ENCODE data around the gene ATL1.
A peak's percentile ranks its signal among the peaks of the same experiment; 100 is the strongest.
"Not testable (repeated sequence)": the region's sequence is repeated elsewhere in the genome, so short reads cannot be mapped to it uniquely, and the experiment has no call there.

ATL1 gene

DNA sequence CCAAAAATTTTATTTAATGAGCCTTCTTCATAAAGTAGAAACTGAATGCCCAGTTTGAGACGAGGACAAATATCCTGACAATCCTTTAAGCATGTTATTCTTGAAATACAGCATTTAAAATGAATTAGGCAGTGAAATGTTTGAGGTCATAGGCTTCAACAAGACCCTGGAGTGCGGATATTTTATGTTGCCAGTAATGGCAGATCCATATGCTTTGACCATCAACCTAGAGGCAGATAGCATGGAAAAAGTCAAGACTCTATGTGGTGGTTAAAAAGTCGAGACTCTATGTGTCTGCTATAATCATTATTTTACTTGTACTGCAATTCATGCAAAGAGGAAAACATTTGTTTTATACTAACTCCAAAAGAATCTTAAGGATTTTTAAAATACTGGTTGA lies 25.5 kb upstream of the ATL1 start:
- DNase-seq (ENCODE audit: low spot score), result no peak

DNA sequence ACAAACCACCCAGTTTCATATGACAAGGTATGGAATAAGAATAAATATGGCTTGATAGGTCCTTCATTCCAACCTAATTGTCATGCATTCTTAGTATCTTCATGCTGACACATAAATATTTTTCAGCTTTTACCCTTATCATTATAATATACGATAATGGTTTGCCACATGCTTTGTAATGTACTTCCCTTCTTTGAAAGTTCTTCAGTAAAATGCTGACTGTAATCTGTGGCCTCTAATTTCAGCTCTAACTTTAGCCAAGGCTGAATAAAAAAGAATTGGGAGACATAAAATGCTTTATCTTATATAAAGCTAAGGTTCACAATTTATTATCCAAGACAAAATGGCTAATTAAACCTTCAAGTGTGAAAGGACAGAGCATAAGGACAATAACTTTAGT lies 24.9 kb upstream of the ATL1 start:
- DNase-seq (ENCODE audit: low spot score), result no peak

DNA sequence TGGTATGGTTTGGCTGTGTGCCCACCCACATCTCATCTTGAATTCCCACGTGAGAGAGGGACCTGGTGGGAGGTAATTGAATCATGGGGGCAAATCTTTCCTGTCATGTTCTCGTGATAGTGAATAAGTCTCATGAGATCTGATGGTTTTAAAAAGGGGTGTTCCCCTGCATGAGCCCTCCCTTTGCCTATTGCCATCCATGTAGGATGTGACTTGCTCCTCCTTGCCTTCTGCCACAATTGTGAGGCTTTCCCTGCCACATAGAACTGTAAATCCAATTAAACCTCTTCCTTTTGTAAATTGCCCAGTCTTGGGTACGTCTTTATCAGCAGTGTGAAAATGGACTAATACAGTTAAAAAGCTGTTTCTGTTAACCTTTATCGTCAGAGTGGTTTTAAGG lies 21.9 kb upstream of the ATL1 start:
- not testable (repeated sequence) for DNase-seq (ENCODE audit: low spot score)

DNA sequence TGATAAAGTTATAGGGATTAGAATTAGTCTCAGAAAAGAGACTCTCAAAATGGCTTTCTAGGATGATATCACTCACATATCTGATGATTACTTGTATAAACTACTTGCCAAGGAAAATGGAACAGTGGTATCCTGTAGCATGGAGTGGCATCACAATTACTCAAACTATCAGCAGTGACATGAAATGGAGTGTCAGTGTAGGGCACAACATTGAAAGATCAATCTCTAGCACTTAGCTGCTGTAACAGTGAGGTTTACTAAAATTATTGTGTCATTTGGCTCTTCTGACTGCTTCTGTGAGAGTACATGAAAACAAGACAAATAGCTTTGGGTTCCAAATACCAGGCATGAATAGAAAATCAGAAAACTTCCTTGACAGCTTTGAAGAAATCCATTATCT lies 20.9 kb upstream of the ATL1 start:
- DNase-seq (ENCODE audit: low spot score), result no peak

DNA sequence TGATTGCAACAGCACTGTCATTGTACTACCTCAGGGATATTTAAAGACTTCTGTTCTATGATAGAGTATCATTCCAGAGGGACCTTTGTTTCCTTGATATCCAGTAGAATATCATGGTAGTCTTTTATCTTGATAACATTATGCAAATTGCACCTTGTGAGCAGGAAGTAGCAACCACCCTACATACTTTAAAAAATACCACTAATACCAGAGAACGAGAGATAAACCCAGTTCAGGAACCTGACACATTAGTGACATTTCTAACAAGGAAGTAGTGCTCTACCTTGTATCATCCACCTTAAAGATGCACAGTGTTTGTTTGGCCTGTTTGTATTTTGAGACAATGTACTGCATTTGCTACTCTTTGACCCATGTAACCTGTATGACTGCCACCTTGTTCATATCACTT lies 18.8 kb upstream of the ATL1 start:
- no peak for DNase-seq (ENCODE audit: low spot score)

DNA sequence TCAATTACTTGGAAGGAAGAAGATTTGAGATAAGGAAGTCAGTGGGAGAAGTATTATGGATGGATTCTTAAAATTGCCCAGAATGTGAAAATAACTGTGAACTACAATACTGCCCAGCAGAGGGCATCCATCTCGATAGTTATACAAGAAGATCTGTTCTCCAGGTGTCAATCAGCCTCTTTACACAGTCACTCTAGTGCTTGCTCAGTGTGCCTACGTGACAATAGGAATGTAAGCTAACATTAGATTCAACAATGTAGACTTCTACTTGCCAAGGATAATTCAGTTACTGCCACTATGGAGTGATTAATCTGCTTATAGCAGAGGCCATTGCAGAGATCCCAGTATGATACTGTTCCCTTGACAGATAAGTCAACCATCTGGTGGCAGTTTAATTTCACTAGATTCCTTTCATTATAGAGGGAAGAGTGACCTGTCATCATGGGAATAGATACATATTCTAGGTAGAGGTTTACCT lies 17.0 kb upstream of the ATL1 start:
- peak; percentile 83 for DNase-seq (ENCODE audit: low spot score)

DNA sequence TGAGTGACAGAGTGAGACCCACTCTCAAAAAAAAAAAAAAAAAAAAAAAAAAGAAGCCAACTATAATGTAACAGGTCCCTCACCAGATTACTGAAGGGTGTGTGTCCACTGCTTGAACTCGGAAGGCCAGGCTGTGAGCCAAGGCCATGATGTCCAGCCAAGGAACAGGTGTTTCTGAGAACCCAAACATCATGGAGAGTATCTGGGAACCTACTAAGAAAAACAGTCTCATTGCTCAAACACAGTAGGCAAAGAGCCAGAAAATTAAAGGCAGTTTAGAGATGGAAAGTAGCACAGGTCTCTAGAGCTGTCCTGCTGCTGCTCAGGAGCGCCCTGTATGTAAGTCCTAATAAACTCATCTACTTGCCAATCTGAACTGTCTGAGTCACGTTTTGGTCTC lies 15.0 kb upstream of the ATL1 start:
- no peak for DNase-seq (ENCODE audit: low spot score)

DNA sequence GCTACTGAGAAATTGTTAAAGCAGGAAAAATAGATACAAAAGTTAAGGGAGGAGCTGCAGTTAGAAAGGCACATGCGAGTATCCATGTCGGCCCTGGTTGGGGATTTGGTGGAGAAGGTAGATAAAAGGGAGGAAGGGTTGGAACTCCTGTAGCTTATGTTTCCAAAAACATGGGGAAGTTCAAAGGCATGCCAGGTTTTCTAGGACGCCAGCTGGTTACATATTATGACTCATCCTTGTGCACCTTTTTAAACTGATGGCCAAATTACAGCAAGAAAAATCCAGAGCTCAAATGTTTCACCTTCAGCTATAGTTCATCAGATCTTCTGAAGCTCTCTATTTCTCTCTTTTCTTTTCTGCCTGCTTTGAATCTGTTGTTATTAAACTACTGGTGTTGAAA lies 14.3 kb upstream of the ATL1 start:
- no peak for DNase-seq (ENCODE audit: low spot score)

DNA sequence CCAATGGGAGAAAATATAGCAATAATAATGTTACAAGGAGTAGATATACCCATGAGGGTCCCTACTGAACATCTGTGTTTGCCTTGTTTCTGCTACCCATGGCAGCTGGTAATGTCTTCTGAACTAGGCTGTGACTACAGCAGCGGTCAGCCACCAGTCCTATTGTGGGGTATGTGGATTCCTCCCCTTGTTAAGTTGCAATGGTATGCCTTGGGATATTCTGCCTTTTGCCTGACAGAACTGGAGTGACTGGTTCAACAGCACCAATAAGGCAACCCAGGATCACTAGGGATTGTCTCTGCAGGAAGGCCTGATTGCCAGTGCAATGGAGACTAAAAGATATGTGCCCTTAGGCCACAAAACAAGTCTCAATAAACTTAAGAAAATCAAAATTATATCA lies 9.7 kb upstream of the ATL1 start:
- DNase-seq (ENCODE audit: low spot score), result no peak

DNA sequence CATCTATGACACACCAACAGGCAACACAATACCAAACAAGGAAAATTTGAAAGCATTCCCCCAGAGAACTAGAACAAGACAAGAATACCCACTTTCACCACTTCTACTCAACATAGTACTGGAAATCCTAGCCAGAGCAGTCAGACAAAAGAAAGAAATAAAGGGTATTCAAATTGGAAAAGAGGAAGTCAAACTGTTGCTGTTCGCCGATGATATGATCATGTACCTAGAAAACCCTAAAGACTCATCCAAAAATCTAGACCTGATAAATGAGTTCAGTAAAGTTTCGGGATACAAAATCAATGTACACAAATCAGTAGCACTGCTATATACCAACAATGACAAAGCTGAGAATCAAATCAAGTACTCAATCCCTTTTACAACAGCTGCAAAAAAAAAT lies 8.1 kb upstream of the ATL1 start:
- DNase-seq (ENCODE audit: low spot score), result no peak

DNA sequence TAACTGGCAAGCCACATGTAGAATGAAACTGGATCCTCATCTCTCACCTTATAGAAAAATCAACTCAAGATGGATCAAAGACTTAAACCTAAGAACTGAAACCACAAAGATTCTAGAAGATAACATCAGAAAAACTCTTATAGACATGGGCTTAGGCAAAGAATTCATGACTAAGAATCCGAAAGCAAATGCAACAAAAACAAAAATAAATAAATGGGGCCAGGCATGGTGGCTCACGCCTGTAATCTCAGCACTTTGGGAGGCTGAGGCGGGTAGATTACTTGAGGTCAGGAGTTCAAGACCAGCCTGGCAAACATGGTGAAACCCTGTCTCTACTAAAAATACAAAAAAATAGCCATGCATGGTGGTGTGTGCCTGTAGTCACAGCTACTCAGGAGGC lies 7.1 kb upstream of the ATL1 start:
- not testable (repeated sequence) for DNase-seq (ENCODE audit: low spot score)

DNA sequence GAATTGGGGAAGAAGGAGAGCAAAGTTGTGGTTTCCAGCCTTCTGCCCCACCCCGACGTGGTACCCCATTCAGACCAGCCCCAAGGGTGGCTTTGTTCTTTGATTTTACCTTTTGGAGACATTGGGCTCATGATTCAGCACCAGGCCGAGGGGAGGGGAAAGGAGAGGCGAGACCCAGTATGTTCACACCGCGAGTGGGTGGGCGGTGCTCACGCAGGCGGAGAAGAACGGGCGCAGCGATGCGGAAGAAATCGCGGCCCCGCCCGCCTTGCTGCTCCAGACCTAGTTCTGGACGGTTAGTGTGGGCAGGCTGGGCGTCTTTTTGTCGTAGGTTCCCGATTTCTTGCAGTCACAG lies 963 bp downstream of the ATL1 start:
- peak; percentile 72 for DNase-seq (ENCODE audit: low spot score)

DNA sequence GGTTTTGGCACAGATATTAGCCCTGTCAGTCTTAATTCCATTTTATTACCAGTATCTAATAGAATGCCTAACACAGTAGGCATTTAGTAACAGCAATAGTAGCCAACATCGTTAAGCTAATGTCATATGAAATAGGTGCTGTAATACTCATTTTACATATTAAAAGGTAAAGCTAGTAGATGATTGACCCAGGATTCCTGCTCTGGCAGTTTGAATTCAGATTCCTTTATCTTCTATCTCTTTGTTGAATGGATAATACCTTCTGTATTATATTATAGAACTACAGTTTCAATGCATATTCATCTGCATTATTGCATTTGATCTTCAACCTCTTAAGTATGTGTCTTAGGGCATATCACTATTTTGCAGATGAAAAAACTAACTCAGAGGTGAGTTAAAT lies 2.9 kb downstream of the ATL1 start:
- no peak for DNase-seq (ENCODE audit: low spot score)

DNA sequence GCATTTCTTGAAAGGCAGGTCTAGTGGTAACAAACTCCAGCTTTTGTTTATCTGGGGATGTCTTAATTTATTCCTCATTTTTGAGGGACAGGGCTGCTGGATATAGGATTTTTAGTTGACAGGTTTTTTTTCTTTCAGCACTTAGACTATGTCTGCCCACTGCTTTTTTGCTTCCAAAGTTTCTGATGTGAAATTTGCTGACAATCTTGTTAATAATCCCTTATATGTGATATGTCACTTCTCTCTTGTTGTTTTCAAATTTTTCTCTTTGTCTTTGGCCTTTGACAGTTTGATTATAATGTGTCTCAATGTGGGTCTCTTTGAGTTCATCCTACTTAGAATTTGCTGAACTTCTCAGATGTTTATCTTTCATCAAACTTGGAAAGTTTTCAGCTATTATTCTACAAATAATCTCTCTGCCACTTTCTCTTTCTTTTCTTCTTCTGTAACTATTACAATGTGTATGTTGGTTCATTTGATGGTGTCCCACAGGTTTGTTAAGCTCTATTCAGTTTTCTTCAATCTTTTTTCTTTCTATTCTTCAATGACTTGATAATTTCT lies 9.8 kb downstream of the ATL1 start:
- DNase-seq (ENCODE audit: low spot score), result no peak

DNA sequence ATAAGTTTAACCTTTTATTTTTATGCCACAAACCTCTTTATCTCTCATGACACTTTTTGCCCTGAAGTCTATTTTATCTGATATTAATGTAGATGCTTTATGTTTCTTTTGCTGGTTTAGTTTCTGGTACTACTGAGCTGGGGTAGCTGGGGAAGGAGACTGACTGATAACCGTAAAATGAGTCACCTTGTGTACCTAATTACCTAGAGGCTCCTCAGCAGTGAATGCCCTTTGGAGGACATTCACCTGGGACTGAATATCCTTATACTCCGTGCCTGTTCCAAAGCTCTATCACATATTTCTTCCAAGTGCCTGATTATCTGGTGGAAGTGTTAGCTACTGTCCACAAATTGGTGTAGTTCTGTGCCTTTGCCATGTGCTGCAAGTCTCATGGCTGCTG lies 13.9 kb downstream of the ATL1 start:
- no peak for DNase-seq (ENCODE audit: low spot score)

DNA sequence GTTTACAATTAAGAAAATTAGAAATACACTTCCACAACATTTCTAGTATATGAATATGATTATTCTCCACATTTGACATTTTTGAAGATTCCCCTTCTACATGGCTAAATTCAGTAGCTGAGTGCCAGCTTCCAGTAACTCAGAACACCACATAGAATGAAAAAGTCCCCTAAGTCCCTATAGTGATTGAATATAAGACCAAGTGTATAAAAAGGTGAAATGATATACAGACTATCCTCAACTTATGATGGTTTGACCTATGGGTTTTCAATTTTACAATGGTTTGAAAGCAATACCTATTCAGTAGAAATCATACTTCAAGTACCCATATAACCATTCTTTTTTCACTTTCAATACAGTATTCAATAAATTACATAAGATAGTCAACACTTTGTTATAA lies 15.8 kb downstream of the ATL1 start:
- no peak for DNase-seq (ENCODE audit: low spot score)

DNA sequence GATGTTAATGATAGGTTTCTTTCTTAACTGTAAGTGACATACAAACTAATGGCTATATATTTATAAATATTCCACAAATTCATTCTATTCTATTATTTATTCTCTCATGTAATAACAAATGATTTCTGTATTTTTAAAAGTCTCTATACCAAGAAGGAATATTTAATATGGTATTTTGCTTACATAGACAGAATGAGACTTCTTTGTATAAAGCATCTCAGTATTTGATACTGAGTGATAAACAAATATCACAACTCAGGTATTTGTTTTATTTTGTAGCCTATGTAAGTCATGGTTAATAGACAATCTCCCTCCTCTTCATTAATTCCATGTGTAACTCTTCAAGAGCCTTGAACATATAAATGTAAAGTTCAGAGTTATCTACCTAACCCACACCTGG lies 18.0 kb downstream of the ATL1 start:
- DNase-seq (ENCODE audit: low spot score), result no peak

DNA sequence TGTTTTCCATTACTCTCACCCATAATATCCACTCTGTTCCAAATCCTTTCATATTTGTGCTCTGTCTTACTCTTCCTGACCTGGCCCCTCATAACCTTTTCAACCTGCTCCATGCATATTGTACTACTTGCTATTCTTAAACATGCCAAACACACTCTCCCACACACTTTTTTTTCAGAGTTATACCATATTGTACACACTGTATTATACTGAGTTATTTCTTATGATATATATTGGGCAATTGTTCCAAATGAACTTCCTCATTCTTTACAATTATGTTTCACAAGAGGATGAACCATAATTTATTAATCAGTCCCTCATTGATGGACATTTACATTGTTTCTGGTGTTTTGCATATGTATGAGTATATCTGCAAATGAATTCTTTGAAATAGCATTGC lies 18.5 kb downstream of the ATL1 start:
- DNase-seq (ENCODE audit: low spot score), result no peak

DNA sequence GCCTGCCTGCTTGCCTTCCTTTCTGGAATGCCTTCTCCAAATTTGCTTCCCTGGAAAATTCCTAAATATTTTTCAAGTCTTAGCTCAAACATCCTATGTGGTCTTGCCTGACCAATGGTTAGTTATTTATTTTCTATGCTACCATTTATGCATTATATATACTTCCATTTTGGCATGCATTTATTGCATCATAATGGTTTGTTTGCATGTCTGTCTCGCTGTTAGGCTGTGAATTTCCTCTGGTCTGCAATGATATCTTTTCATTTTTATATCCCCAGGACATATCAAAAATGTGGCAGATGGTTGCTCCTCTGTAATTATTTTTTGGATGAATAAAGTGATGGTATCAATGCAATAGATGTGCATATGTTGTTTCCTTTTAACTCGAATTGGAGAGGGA lies 30.5 kb downstream of the ATL1 start:
- no peak for DNase-seq (ENCODE audit: low spot score)

DNA sequence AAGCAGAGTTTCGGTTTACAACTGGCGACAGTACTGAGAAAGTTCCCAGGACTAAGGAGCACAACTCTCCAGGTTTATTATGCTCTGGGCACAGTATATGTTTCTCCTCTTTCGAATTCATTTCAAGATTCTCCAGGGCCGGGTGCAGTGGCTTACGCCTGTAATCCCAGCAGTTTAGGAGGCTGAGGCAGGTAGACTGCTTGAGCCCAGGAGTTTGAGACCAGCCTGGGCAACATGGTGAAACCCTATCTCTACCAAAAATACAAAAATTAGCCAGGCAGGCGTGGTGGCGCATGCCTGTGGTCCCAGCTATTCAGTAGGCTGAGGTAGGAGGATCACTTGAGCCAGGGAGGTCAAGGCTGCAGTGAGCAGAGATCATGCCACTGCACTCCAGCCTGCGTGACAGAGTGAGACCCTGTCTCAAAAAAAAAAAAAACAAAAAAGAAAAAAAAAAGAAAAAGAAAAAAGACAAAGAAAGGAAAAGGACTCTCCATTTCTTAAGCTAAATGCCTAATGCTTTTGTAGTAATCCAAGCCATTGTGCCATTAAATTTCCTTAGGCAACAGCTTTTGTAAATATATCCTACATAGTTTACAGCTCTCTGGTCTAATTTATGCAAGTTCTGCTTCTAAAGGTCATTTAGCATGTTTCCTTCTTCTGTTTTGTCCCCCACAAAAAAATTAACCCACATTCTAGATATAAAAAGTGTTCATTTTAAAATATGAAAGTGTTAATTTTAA lies 34.8 kb downstream of the ATL1 start:
- no peak for DNase-seq (ENCODE audit: low spot score)

DNA sequence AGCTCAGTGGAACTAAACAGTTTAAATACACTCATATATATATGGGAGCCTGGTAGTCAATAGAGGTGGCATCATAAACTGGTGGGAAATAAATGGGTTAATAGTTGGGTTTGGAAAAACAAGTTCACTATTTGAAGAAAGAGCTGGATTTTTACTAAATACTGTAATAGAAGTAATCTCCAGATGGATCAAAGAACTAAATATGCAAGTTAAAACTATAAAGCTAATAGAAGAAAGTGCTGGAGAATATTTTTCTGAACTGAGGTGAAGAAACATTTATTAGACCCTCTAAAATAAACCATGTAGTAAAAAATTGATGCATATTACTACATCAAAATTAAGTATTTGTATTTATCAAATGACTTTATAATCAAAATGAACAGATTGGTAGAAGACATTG lies 38.8 kb downstream of the ATL1 start:
- no peak for DNase-seq (ENCODE audit: low spot score)

DNA sequence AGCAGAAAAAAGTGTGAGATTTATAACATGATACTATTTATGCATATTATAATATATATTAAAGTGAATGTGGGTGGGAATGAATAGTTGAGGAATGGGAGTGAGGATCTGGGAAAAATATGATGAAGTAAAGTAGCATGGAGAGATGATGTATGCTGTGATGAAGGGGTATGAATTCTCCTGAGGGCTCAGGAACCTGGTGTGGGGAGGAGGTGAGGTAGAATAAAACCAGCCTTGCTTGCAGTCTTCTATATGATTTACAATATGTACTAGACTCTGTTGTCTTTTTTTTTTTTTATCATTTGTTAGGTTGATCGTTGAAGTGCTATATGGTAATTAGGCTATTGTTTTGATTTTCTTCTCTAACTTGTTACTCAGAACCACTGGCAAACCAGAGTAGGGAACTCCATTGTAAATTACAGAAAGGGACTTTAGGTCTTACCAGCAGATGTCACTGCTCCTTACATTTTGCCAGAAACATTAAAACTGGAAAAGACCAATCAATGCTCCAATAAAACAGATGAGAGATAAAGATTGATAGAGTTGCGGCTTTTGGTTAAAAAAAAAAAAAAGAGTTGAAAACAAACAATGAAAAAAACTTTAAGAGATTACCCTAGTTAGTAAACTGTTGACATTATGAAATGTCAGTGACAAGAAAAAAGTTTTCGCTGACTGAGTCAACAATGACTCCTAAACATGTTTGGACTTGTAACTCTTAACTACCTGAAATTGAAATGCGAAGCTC lies 39.9 kb downstream of the ATL1 start:
- DNase-seq (ENCODE audit: low spot score), result peak; percentile 4

DNA sequence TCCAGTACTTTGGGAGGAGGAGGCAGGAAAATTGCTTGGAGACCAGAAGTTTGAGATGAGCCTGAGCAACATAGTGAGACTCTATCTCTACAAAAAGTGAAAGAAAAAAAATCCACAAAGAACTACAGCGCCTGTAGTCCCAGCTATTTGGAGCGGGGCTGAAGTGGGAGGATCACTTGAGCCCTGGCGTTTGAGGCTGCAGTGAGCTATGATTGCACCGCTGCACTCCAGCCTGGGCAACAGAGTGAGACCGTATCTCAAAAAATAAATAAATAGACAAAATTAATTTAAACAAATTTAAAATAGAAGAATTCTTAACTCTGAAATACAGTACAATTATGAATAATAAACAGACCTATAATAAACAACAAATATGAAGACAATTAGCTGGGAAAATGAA lies 40.9 kb downstream of the ATL1 start:
- no peak for DNase-seq (ENCODE audit: low spot score)
